Endothelial cell of umbilical vein (primary cell): ENCODE data around the gene ADGRG7. TPM values are rescaled to one million over a fixed set of nuclear protein-coding genes. Genes with fewer than 3 reads are reported as not detected.

Experiments
- BruUV-seq: library from RNA; stranded (reverse); fragments of 400-500 nt; replicated peaks from 2 replicates; lab custom pipeline; 2021; lab: Mats Ljungman, UMichigan
- CTCF ChIA-PET: fragments of 300-600, 350-600 bp; sonication (Branson Sonifier 250); formaldehyde crosslinking; loops from one replicate; lab custom pipeline; 2021; ENCODE audit warnings: antibody characterized with exemption, inconsistent platforms; lab: Charles Lee
- POLR2A ChIA-PET: fragments of 300-600, 350-600 bp; sonication (Branson Sonifier 250); formaldehyde crosslinking; loops from one replicate; lab custom pipeline; 2021; ENCODE audit warnings: antibody characterized with exemption, inconsistent platforms; lab: Charles Lee
- DNase-seq: peaks from one replicate; pipeline ENCODE4 v3.0.0-alpha.2; 2011; ENCODE audit warnings: low read depth, low spot score
- FAIRE-seq: peaks from 2 replicates; lab custom pipeline; 2011; peaks lifted over from hg19 to GRCh38; lab: Jason Lieb, UNC
- H2AFZ ChIP-seq: 2 replicates; pipeline ENCODE4 v1.6.0; 2012; ENCODE audit warnings: low read depth, low read length, control low read depth, inconsistent platforms
- H3K27ac ChIP-seq: 2 replicates; pipeline ENCODE4 v1.5.1; 2011; ENCODE audit warnings: low read depth, mild to moderate bottlenecking, control low read depth, low read length, moderate library complexity; ENCODE audit not compliant: insufficient read depth
- H3K27me3 ChIP-seq, 2 experiments: 2 replicates each; pipeline versions ENCODE4 v1.6.0 to v1.6.1; 2011; ENCODE audit warnings: low read length in 2 of 2, mixed read lengths in 1 of 2; ENCODE audit not compliant: control insufficient read depth in 2 of 2, insufficient read depth in 2 of 2
- H3K36me3 ChIP-seq, 2 experiments: 2 replicates in 1 of 2; 3 replicates in 1 of 2; pipeline ENCODE4 v1.5.1; 2011; ENCODE audit warnings: low read length in 2 of 2, mild to moderate bottlenecking in 1 of 2, moderate library complexity in 1 of 2; ENCODE audit not compliant: control insufficient read depth in 2 of 2, insufficient read depth in 2 of 2; ENCODE audit errors: extremely low read depth in 1 of 2
- H3K4me1 ChIP-seq: 3 replicates; pipeline ENCODE4 v1.5.1; 2011; ENCODE audit warnings: mild to moderate bottlenecking, low read length; ENCODE audit not compliant: control insufficient read depth, insufficient read depth; ENCODE audit errors: extremely low read depth
- H3K4me2 ChIP-seq: 2 replicates; pipeline ENCODE4 v1.6.1; 2011; ENCODE audit warnings: low read length, control low read depth, mixed read lengths; ENCODE audit not compliant: insufficient read depth
- H3K4me3 ChIP-seq, 3 experiments: fragments of 200-600 bp in 1 of 3; sonication (generic), shearing (Covaris generic) in 1 of 3; replicated peaks in 1 of 3; 2 replicates each; pipeline ENCODE4 v1.5.1; 2011 to 2016; ENCODE audit warnings: control low read depth in 3 of 3, low read length in 3 of 3, mild to moderate bottlenecking in 2 of 3, inconsistent platforms in 1 of 3, low read depth in 1 of 3, moderate library complexity in 1 of 3; ENCODE audit not compliant: insufficient read depth in 1 of 3
- H3K79me2 ChIP-seq: 2 replicates; pipeline ENCODE4 v1.6.0; 2012; ENCODE audit warnings: low read length, inconsistent platforms; ENCODE audit not compliant: control insufficient read depth, insufficient read depth
- H3K9ac ChIP-seq: replicated peaks from 2 replicates; pipeline ENCODE3; 2011; ENCODE audit warnings: low read length, control low read depth; ENCODE audit not compliant: insufficient read depth; ENCODE audit errors: extremely low read depth
- H3K9me1 ChIP-seq: replicated peaks from 3 replicates; pipeline ENCODE4 v1.6.0; 2011; ENCODE audit warnings: mild to moderate bottlenecking, low read length; ENCODE audit not compliant: control insufficient read depth, insufficient read depth; ENCODE audit errors: extremely low read depth
- H3K9me3 ChIP-seq: replicated peaks from 2 replicates; pipeline ENCODE4 v1.5.1; 2012; ENCODE audit warnings: low read length, inconsistent platforms; ENCODE audit not compliant: control insufficient read depth, insufficient read depth
- H4K20me1 ChIP-seq: replicated peaks from 2 replicates; pipeline ENCODE3; 2011; ENCODE audit warnings: mild to moderate bottlenecking, low read length; ENCODE audit not compliant: control insufficient read depth, insufficient read depth; ENCODE audit errors: extremely low read depth
- MYC ChIP-seq: IDR thresholded peaks from one replicate; pipeline ENCODE4 v1.6.1; 2011; ENCODE audit warnings: mild to moderate bottlenecking, low read depth, low read length
- dilution Hi-C: fragments of 300-500 bp; cut with MboI; formaldehyde crosslinking; loops from one replicate; pipeline ENCODE4 v1.15.0; 2019; ENCODE audit warnings: low sequenced_read_pairs; ENCODE audit not compliant: extremely low pct_ligation_motif_present
- intact Hi-C: fragments of 100-400 bp; cut with micrococcal nuclease; formaldehyde crosslinking; loops from one replicate; pipeline ENCODE4 v1.10.0; 2022
- polyA plus RNA-seq, 4 experiments: library from polyadenylated mRNA; depleted of rRNA in 3 of 4; stranded (reverse) in 3 of 4; unstranded in 1 of 4; fragments of >200 nt; gene quantifications; 2 replicates each; pipeline versions ENCODE4 v1.2.1 to v1.2.3, GENCODE V29; 2011 to 2012; ENCODE audit warnings: missing spikeins in 1 of 4
- total RNA-seq: library from RNA; stranded (reverse); gene quantifications from 2 replicates; pipeline ENCODE4 v1.2.3, GENCODE V29; 2021
- TF ChIP-seq, protein P1 (sequence below): IDR thresholded peaks from 2 replicates; pipeline ENCODE4 v1.6.1; 2011; ENCODE audit not compliant: insufficient read depth, insufficient read length
- TF ChIP-seq, protein P2 (sequence below), 2 donors: IDR thresholded peaks; 1 replicate in 1 of 2; 2 replicates in 1 of 2; pipeline ENCODE4 v1.5.1; 2011; ENCODE audit warnings: low read length in 2 of 2, mild to moderate bottlenecking in 2 of 2, moderate library complexity in 2 of 2, control low read depth in 1 of 2, inconsistent platforms in 1 of 2, low read depth in 1 of 2; ENCODE audit not compliant: insufficient read depth in 1 of 2; ENCODE audit errors: extremely low read depth in 1 of 2

Gene ADGRG7
- total and polyA plus RNA-seq, 2 donors (not counting 3 experiments of a cell fraction or from before 2014, with no cell fraction given) = not detected

DNA sequence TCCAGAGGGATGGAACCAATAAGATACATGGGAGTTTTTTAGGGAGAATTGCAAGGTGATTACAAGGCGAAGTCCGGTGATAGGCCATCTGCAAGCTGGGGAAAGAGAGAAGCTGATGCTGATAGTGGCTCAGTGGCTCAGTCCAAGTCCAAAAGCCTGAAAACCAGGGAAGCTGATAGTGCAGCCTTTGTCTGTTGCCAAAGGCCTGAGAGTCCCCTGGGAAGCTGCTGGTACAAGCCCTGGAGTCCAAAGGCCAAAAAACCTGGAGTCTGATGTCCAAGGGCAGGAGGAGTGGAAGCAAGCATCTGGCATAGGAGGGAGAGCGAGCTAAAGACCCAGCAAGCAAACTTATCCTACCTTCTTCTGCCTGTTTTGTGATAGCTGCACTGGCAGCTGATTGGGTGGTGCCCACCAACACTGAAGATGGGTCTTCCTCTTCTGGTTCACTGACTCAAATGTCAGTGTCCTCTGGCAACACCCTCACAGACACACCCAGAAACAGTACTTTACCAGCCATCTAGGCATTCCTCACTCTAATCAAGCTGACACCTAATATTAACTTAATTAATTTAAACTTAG is 116.6 kb downstream of the ADGRG7 start:
- BruUV-seq = no TSS peak
- FAIRE-seq = no peak
- H3K79me2 ChIP-seq = peaks cover 52% of the 10 kb centered on the region

More for the DNA sequence above, 116.6 kb downstream of the ADGRG7 start:
- Histone ChIP-seq H3K9me1 (no peaks in the 10 kb centered on the region), H4K20me1 (no peaks in the 10 kb centered on the region), H3K4me3 (no peak overlapping the region), H3K9me3 (no peaks in the 10 kb centered on the region), H3K4me1 (no peaks in the 10 kb centered on the region), H3K27ac (no peak overlapping the region), H3K27me3 (no peaks in the 10 kb centered on the region), H2AFZ (no peak overlapping the region), H3K9ac (no peak overlapping the region), H3K4me2 (no peak overlapping the region), H3K36me3 (peaks cover 7 to 29% of the 10 kb centered on the region in 2 experiments)
- dilution Hi-C loops = no loop called here
- no peak for DNase-seq
- intact Hi-C loops = no loop called here
- CTCF ChIA-PET = interaction anchor here (0.9 to 2.1 kb wide), 5 partner anchors 10 to 470 kb away, joined by 3 to 9 read pairs (median 4); no protein-coding TSS in a partner anchor
- TF ChIP-seq, protein P1, sequence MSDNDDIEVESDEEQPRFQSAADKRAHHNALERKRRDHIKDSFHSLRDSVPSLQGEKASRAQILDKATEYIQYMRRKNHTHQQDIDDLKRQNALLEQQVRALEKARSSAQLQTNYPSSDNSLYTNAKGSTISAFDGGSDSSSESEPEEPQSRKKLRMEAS = no peak
- TF ChIP-seq, protein P2, sequence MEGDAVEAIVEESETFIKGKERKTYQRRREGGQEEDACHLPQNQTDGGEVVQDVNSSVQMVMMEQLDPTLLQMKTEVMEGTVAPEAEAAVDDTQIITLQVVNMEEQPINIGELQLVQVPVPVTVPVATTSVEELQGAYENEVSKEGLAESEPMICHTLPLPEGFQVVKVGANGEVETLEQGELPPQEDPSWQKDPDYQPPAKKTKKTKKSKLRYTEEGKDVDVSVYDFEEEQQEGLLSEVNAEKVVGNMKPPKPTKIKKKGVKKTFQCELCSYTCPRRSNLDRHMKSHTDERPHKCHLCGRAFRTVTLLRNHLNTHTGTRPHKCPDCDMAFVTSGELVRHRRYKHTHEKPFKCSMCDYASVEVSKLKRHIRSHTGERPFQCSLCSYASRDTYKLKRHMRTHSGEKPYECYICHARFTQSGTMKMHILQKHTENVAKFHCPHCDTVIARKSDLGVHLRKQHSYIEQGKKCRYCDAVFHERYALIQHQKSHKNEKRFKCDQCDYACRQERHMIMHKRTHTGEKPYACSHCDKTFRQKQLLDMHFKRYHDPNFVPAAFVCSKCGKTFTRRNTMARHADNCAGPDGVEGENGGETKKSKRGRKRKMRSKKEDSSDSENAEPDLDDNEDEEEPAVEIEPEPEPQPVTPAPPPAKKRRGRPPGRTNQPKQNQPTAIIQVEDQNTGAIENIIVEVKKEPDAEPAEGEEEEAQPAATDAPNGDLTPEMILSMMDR (IDR thresholded peaks at IDR 0.05; ENCODE audit: extremely low read depth in 1 of 2, insufficient read depth in 1 of 2, low read depth in 1 of 2, low read length in 2 of 2) = no peak
- no peak for TF ChIP-seq MYC
- POLR2A ChIA-PET = no interaction called here
